Lung (tissue), 12 donors: ENCODE measurements around the gene SLC34A1. TPM values are rescaled to one million over a fixed set of nuclear protein-coding genes. Genes with fewer than 3 reads are reported as not detected.

Experiments used
- ATAC-seq: fragments of 200-7000 bp; cut with Tn5 transposase; one replicate; pipeline ENCODE4 v1.9.1; 2020; ENCODE audit warnings: moderate number of reproducible peaks; ENCODE audit not compliant: insufficient read depth, low FRiP score
- DNase-seq, 3 donors: peaks; one replicate each; pipeline ENCODE4 v3.0.0-alpha.2; 2013 to 2017
- H3K27ac ChIP-seq, 2 donors: one replicate each; pipeline ENCODE4 v1.5.1; 2013; ENCODE audit warnings: mild to moderate bottlenecking in 2 of 2, moderate library complexity in 2 of 2, control low read depth in 1 of 2, inconsistent platforms in 1 of 2, low read depth in 1 of 2, low read length in 1 of 2
- H3K27me3 ChIP-seq, 3 donors: one replicate each; pipeline ENCODE4 v1.5.1; 2013; ENCODE audit warnings: low read length in 2 of 3; ENCODE audit not compliant: control insufficient read depth in 3 of 3, insufficient read depth in 3 of 3
- H3K36me3 ChIP-seq, 4 donors: one replicate each; pipeline ENCODE4 v1.5.1; 2013; ENCODE audit warnings: low read length in 4 of 4, mild to moderate bottlenecking in 1 of 4, moderate library complexity in 1 of 4; ENCODE audit not compliant: control insufficient read depth in 4 of 4, insufficient read depth in 4 of 4
- H3K4me1 ChIP-seq, 5 donors: one replicate each; pipeline ENCODE4 v1.5.1; 2013; ENCODE audit warnings: low read length in 5 of 5, mild to moderate bottlenecking in 2 of 5, moderate library complexity in 1 of 5; ENCODE audit not compliant: control insufficient read depth in 5 of 5, insufficient read depth in 5 of 5
- H3K4me3 ChIP-seq: one replicate; pipeline ENCODE4 v1.5.1; 2013; ENCODE audit warnings: mild to moderate bottlenecking, control low read depth, moderate library complexity
- H3K9ac ChIP-seq, 2 donors: one replicate each; pipeline ENCODE4 v1.5.1; 2013; ENCODE audit warnings: low read length in 2 of 2, control low read depth in 1 of 2; ENCODE audit not compliant: insufficient read depth in 1 of 2
- H3K9me3 ChIP-seq, 4 donors: one replicate each; pipeline ENCODE4 v1.5.1; 2013; ENCODE audit warnings: low read length in 3 of 4, mild to moderate bottlenecking in 1 of 4, moderate library complexity in 1 of 4; ENCODE audit not compliant: control insufficient read depth in 4 of 4, insufficient read depth in 3 of 4
- CTCF ChIP-seq: IDR thresholded peaks from 2 replicates; pipeline ENCODE4 v1.5.1; 2012; ENCODE audit warnings: mild to moderate bottlenecking; ENCODE audit errors: control extremely low read depth, extremely low read depth
- WGBS, 2 donors: extraction: QIAGEN DNeasy Blood & Tissue Kit; methylation state at CpG; one replicate each; pipeline ENCODE4 v1.1.7; 2013; 5-methylcytosine and 5-hydroxymethylcytosine counted together
- polyA plus RNA-seq, 2 donors: library from polyadenylated mRNA; stranded (reverse); fragments of 200-250 nt; gene quantifications; one replicate each; pipeline ENCODE4 v1.2.1, GENCODE V29; 2013
- total RNA-seq, 2 donors: library from RNA; depleted of rRNA in 1 of 2; stranded (reverse); fragments of >200 nt in 1 of 2; gene quantifications; one replicate each; pipeline ENCODE4 v1.2.1, GENCODE V29; 2014 to 2021
- donor health status: control.
- donor health status: control.
- donor health status: Bipolar disorder and iron deficiency.
- donor health status: healthy.
- donor health status: DM: yes; HTN: yes; CAD: no.

SLC34A1 gene
- total and polyA plus RNA-seq, 4 donors, result 0.02 TPM; not detected in 3

DNA sequence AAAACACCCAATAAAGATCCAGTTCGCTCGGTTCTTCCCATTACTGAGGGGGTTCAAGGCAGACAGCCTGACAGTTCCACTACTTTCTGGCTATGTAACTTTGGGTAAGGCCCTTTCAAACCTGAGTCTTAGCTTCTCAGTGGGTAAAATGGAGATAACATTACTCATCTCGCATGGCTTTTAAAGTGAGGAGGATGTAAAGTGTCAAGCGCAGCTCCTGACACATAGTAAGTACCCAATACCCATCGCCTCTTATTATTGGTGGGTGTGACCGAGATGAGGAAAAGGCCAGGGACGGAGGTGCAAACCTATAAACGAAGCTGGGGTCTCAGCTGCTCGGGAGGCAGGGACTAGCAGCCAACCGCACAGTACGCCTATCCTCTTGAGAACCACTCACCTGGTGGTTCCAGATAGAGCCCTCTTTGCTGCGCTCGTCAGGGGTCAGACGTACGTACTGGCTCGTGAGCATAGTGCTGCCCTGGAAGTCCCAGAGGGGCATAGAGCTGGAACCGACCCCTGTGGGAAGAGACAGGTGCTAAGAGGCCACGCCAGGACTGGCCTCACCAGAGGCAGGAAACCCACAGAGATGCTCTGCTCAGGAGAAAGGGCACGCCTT is 33.4 kb upstream of the SLC34A1 start:
- Histone ChIP-seq H3K9me3 (no peaks in the 10 kb centered on the region), H3K4me1 (peaks cover 4 to 18% (median 11%) of the 10 kb centered on the region in 5 donors), H3K27me3 (peaks cover 0 to 2% (median 0%) of the 10 kb centered on the region in 3 donors), H3K27ac (peak overlapping the region; percentile 88 to 99), H3K4me3 (peak overlapping the region; percentile 99), H3K36me3 (peaks cover 0 to 18% (median 4%) of the 10 kb centered on the region in 4 donors), H3K9ac (peak overlapping the region; percentile 50 to 59)
- TF ChIP-seq CTCF, result no peak
- DNase-seq (no peak), ATAC-seq (no peak)
- WGBS, 2 donors, result 11 to 15% methylated on average over 19 of the region's 19 CpGs

GRCh38 chr5:177351392-177352329 is 32.6 kb upstream of the SLC34A1 start, which contains the start of gene LMAN2:
LMAN2 (minus strand) TSS chr5:177351668; CDS start chr5:177351647, 21 bp downstream.
- H3K9ac ChIP-seq, result peak within 1 kb of the TSS; percentile 50 to 59
- no peaks in the 10 kb centered on the region for H3K9me3 ChIP-seq
- H3K36me3 ChIP-seq, result peaks cover 0 to 15% (median 3%) of the 10 kb centered on the region in 4 donors
- ATAC-seq (peak; percentile 98), DNase-seq (peak; percentile 95 to 99 (median 98))
- 8% methylated on average over 53 to 55 of the region's 55 CpGs for WGBS, 2 donors
- no peak for TF ChIP-seq CTCF
- H3K4me1 ChIP-seq, result peaks cover 4 to 18% (median 11%) of the 10 kb centered on the region in 5 donors
- peak within 1 kb of the TSS; percentile 88 to 99 for H3K27ac ChIP-seq
- peaks cover 0 to 2% (median 0%) of the 10 kb centered on the region in 3 donors for H3K27me3 ChIP-seq
- H3K4me3 ChIP-seq, result peak within 1 kb of the TSS; percentile 99

- Histone ChIP-seq H3K4me3 (no peak overlapping the region), H3K9me3 (no peaks in the 10 kb centered on the region), H3K36me3 (peaks cover 0 to 6% (median 0%) of the 10 kb centered on the region in 4 donors), H3K4me1 (peaks cover 8 to 18% (median 11%) of the 10 kb centered on the region in 5 donors), H3K9ac (no peak overlapping the region), H3K27ac (no peak overlapping the region), H3K27me3 (peaks cover 0 to 2% (median 0%) of the 10 kb centered on the region in 3 donors)
- WGBS, 2 donors, result 43 to 65% methylated on average over 5 of the region's 5 CpGs
- DNase-seq (no peak), ATAC-seq (no peak)
- no peak for TF ChIP-seq CTCF
Measured at GRCh38 chr5:177353093-177353492, 31.1 kb upstream of the SLC34A1 start.
